Measurements from ENCODE around the gene DEFB114.
"Not testable (repeated sequence)": the region's sequence is repeated elsewhere in the genome, so short reads cannot be mapped to it uniquely, and the experiment has no call there.

The DEFB114 gene

GRCh38 chr6:49966334-49966733 is 2.4 kb upstream of the DEFB114 start:
- CTCF ChIA-PET, result interaction anchor here (1.1 to 1.7 kb wide), 4 partner anchors 10 to 53 kb away, joined by 3 to 5 read pairs (median 3); no protein-coding TSS in a partner anchor

GRCh38 chr6:49958180-49958579 is 5.8 kb downstream of the DEFB114 start:
- no peak for DNase-seq (ENCODE audit: extremely low spot score)
- ChIA-PET POLR2A (no interaction called here), CTCF (no interaction called here)
- TF ChIP-seq CTCF (IDR thresholded peaks at IDR 0.05; ENCODE audit: control extremely low read depth, extremely low read depth, low read depth, missing control alignments), result no peak

More at GRCh38 chr6:49966334-49966733, 2.4 kb upstream of the DEFB114 start:
- no peak for DNase-seq (ENCODE audit: extremely low spot score)
- POLR2A ChIA-PET, result no interaction called here
- TF ChIP-seq CTCF (IDR thresholded peaks at IDR 0.05; ENCODE audit: control extremely low read depth, extremely low read depth, low read depth, missing control alignments), result no peak

GRCh38 chr6:49955847-49956246 is 8.1 kb downstream of the DEFB114 start:
- ChIA-PET POLR2A (no interaction called here), CTCF (interaction anchor here (1.5 kb wide), 1 partner anchor 11 kb away, joined by 3 read pairs; no protein-coding TSS in a partner anchor)
- DNase-seq (ENCODE audit: extremely low spot score), result no peak
- no peak for TF ChIP-seq CTCF (IDR thresholded peaks at IDR 0.05; ENCODE audit: control extremely low read depth, extremely low read depth, low read depth, missing control alignments)

GRCh38 chr6:49951926-49952325 is 12.0 kb downstream of the DEFB114 start:
- DNase-seq (ENCODE audit: extremely low spot score), result no peak
- TF ChIP-seq CTCF (IDR thresholded peaks at IDR 0.05; ENCODE audit: control extremely low read depth, extremely low read depth, low read depth, missing control alignments), result no peak
- POLR2A ChIA-PET, result no interaction called here
- CTCF ChIA-PET, result interaction anchor here (1.7 kb wide), 1 partner anchor 12 kb away, joined by 4 read pairs; no protein-coding TSS in a partner anchor

GRCh38 chr6:49950415-49950751 is 13.6 kb downstream of the DEFB114 start:
- ChIA-PET CTCF (interaction anchor here (1.5 kb wide), 1 partner anchor 10 kb away, joined by 4 read pairs; no protein-coding TSS in a partner anchor), POLR2A (no interaction called here)
- DNase-seq (ENCODE audit: extremely low spot score), result no peak
- TF ChIP-seq CTCF (IDR thresholded peaks at IDR 0.05; ENCODE audit: control extremely low read depth, extremely low read depth, low read depth, missing control alignments), result no peak

- POLR2A ChIA-PET, result no interaction called here
- no peak for DNase-seq (ENCODE audit: extremely low spot score)
- no peak for TF ChIP-seq CTCF (IDR thresholded peaks at IDR 0.05; ENCODE audit: control extremely low read depth, extremely low read depth, low read depth, missing control alignments)
- CTCF ChIA-PET, result no interaction called here
Observed at GRCh38 chr6:49949062-49949461, 14.9 kb downstream of the DEFB114 start.

GRCh38 chr6:49946835-49947234 is 17.1 kb downstream of the DEFB114 start:
- no peak for DNase-seq (ENCODE audit: extremely low spot score)
- ChIA-PET CTCF (no interaction called here), POLR2A (no interaction called here)
- no peak for TF ChIP-seq CTCF (IDR thresholded peaks at IDR 0.05; ENCODE audit: control extremely low read depth, extremely low read depth, low read depth, missing control alignments)

- POLR2A ChIA-PET; DNase-seq (ENCODE audit: extremely low spot score): not testable (repeated sequence)
- CTCF ChIA-PET, result interaction anchor here (1.2 to 1.7 kb wide), 2 partner anchors 9 to 12 kb away, joined by 3 to 6 read pairs; no protein-coding TSS in a partner anchor
Observed at GRCh38 chr6:49944068-49944467, 19.9 kb downstream of the DEFB114 start.
